Endodermal cell (in vitro differentiated cells): ENCODE measurements around the gene AFF3. TPM values are rescaled to one million over a fixed set of nuclear protein-coding genes. Genes with fewer than 3 reads are reported as not detected.
A peak's percentile ranks its signal among the peaks of the same experiment; 100 is the strongest.

Experiments
- DNase-seq: peaks from one replicate; pipeline ENCODE4 v3.0.0-alpha.2; 2017
- H3K27ac ChIP-seq: 2 replicates; pipeline ENCODE4 v1.5.1; 2013; ENCODE audit warnings: mild to moderate bottlenecking, low read depth, low read length, moderate library complexity
- H3K27me3 ChIP-seq: 2 replicates; pipeline ENCODE4 v1.6.1; 2013; ENCODE audit warnings: mild to moderate bottlenecking, low read length, moderate library complexity; ENCODE audit not compliant: insufficient read depth, control insufficient read depth, poor library complexity, severe bottlenecking
- H3K36me3 ChIP-seq: 2 replicates; pipeline ENCODE4 v1.7.0; 2013; ENCODE audit warnings: mild to moderate bottlenecking, low read length, moderate library complexity; ENCODE audit not compliant: control insufficient read depth, insufficient read depth
- H3K4me1 ChIP-seq: one replicate; pipeline ENCODE4 v1.7.0; 2013; ENCODE audit warnings: low read length; ENCODE audit not compliant: control insufficient read depth, insufficient read depth
- H3K4me3 ChIP-seq: 2 replicates; pipeline ENCODE4 v1.5.1; 2013; ENCODE audit warnings: mild to moderate bottlenecking, low read length, moderate library complexity
- H3K9ac ChIP-seq: 2 replicates; pipeline ENCODE4 v1.6.1; 2013; ENCODE audit warnings: mild to moderate bottlenecking, low read length, moderate library complexity; ENCODE audit not compliant: poor library complexity, severe bottlenecking; ENCODE audit errors: extremely low read depth
- H3K9me3 ChIP-seq: 2 replicates; pipeline ENCODE4 v1.6.1; 2013; ENCODE audit warnings: mild to moderate bottlenecking, low read length, moderate library complexity; ENCODE audit not compliant: control insufficient read depth
- H3K27ac Mint-ChIP-seq: 2 replicates; pipeline ENCODE4 v1.8.0; 2020; ENCODE audit warnings: mixed read lengths
- H3K27me3 Mint-ChIP-seq: 2 replicates; pipeline ENCODE4 v1.8.0; 2021; ENCODE audit warnings: mild to moderate bottlenecking, mixed read lengths; ENCODE audit not compliant: insufficient read depth
- H3K36me3 Mint-ChIP-seq: 2 replicates; pipeline ENCODE4 v1.8.0; 2020; ENCODE audit warnings: low read depth, mixed read lengths
- H3K4me1 Mint-ChIP-seq: 2 replicates; pipeline ENCODE4 v1.8.0; 2020; ENCODE audit warnings: mixed read lengths
- H3K4me3 Mint-ChIP-seq: 2 replicates; pipeline ENCODE4 v1.8.0; 2020; ENCODE audit warnings: mild to moderate bottlenecking, moderate library complexity, mixed read lengths
- H3K9me3 Mint-ChIP-seq: 2 replicates; pipeline ENCODE4 v1.8.0; 2020; ENCODE audit warnings: mild to moderate bottlenecking, mixed read lengths
- CTCF ChIP-seq: fragments of 200-600 bp; sonication (generic); conservative IDR thresholded peaks from 2 replicates; pipeline ENCODE4 v1.5.0; 2021; ENCODE audit warnings: antibody characterized with exemption, mild to moderate bottlenecking
- WGBS, 2 experiments: methylation state at CpG; one replicate each; pipeline versions ENCODE4 v1.1.5 to v1.1.7; 2013; ENCODE audit warnings: missing lambda C conversion rate in 2 of 2, mixed read lengths in 1 of 2; ENCODE audit not compliant: insufficient coverage in 1 of 2, insufficient read length in 1 of 2; 5-methylcytosine and 5-hydroxymethylcytosine counted together
- total RNA-seq, 2 donors: library from RNA; stranded (reverse); fragmentation: NEBNext Ultra II Directional in 1 of 2; extraction: Animal tissue kit (Norgen Biotek cat#: 25700) in 1 of 2; gene quantifications; 2 replicates in 1 of 2; 3 replicates in 1 of 2; pipeline ENCODE4 v1.2.1, GENCODE V29; 2021

Gene AFF3
- total RNA-seq, 2 donors from 2014 or later = 0.62 to 0.73 TPM

GRCh38 chr2:99552529-99552928 lies 589.9 kb downstream of the AFF3 start:
- H3K4me3 Mint-ChIP-seq = no peak overlapping the region
- H3K4me1 Mint-ChIP-seq = peaks cover 4% of the 10 kb centered on the region
- Histone ChIP-seq H3K27ac (no peak overlapping the region), H3K9ac (no peak overlapping the region), H3K4me3 (no peak overlapping the region), H3K4me1 (no peaks in the 10 kb centered on the region), H3K9me3 (no peaks in the 10 kb centered on the region), H3K36me3 (no peaks in the 10 kb centered on the region), H3K27me3 (peaks cover 9% of the 10 kb centered on the region)
- no peak for TF ChIP-seq CTCF
- peaks cover 18% of the 10 kb centered on the region for H3K27me3 Mint-ChIP-seq
- H3K9me3 Mint-ChIP-seq = no peaks in the 10 kb centered on the region
- no peak for DNase-seq
- H3K36me3 Mint-ChIP-seq = no peaks in the 10 kb centered on the region
- 91 to 92% methylated on average over 2 of the region's 2 CpGs for WGBS, 2 experiments
- no peak overlapping the region for H3K27ac Mint-ChIP-seq

GRCh38 chr2:99550368-99550767 lies 592.0 kb downstream of the AFF3 start:
- no peaks in the 10 kb centered on the region for H3K9me3 ChIP-seq
- Mint-ChIP-seq H3K36me3 (no peaks in the 10 kb centered on the region), H3K27ac (no peak overlapping the region), H3K4me3 (no peak overlapping the region), H3K9me3 (no peaks in the 10 kb centered on the region), H3K27me3 (peaks cover 15% of the 10 kb centered on the region), H3K4me1 (peaks cover 4% of the 10 kb centered on the region)
- H3K27ac ChIP-seq = no peak overlapping the region
- peaks cover 18% of the 10 kb centered on the region for H3K27me3 ChIP-seq
- no peaks in the 10 kb centered on the region for H3K36me3 ChIP-seq
- DNase-seq = no peak
- no peaks in the 10 kb centered on the region for H3K4me1 ChIP-seq
- WGBS, 2 experiments = 73 to 92% methylated on average over 2 to 5 of the region's 5 CpGs
- H3K4me3 ChIP-seq = no peak overlapping the region
- peak; percentile 25 for TF ChIP-seq CTCF
- H3K9ac ChIP-seq = no peak overlapping the region

DNA sequence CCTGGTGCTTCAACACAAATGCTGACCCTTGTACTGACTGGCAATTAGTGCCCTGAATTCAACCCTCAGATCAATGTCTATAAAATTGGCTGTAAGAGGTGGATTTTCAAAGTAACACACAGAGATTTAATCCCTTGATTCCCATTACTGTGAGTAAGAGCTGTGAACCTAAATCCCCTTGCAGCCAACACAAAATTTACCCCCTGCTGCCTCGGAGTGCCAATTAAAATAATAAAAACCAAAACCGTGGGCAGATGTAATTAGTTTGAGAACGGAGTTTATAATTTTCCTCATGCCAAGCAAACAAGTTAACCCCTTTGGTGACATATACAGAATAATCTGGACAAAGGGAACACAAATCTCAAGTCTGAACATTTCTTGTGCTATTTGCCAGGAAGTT lies 596.8 kb downstream of the AFF3 start:
- H3K27me3 ChIP-seq = peaks cover 17% of the 10 kb centered on the region
- H3K4me1 Mint-ChIP-seq = peaks cover 7% of the 10 kb centered on the region
- no peak overlapping the region for H3K4me3 Mint-ChIP-seq
- H3K36me3 ChIP-seq = no peaks in the 10 kb centered on the region
- peaks cover 19% of the 10 kb centered on the region for H3K27me3 Mint-ChIP-seq
- 85 to 92% methylated on average over 2 to 3 of the region's 3 CpGs for WGBS, 2 experiments
- no peak overlapping the region for H3K27ac Mint-ChIP-seq
- DNase-seq = no peak
- H3K4me3 ChIP-seq = no peak overlapping the region
- TF ChIP-seq CTCF = no peak
- no peak overlapping the region for H3K27ac ChIP-seq
- H3K4me1 ChIP-seq = no peaks in the 10 kb centered on the region
- H3K9me3 Mint-ChIP-seq = no peaks in the 10 kb centered on the region
- no peaks in the 10 kb centered on the region for H3K9me3 ChIP-seq
- no peak overlapping the region for H3K9ac ChIP-seq
- H3K36me3 Mint-ChIP-seq = no peaks in the 10 kb centered on the region
